ENCODE measurements around the gene APOA1.

- TF ChIP-seq CTCF (IDR thresholded peaks at IDR 0.05; ENCODE audit: low read depth, low read length) (no peak), POLR2A (IDR thresholded peaks at IDR 0.05; ENCODE audit: extremely low read depth, insufficient read length) (no peak)
Measured at GRCh38 chr11:116794851-116795250, 42.6 kb downstream of the APOA1 start.
